ENCODE data around the gene ICOS. TPM values are rescaled to one million over a fixed set of nuclear protein-coding genes. Genes with fewer than 3 reads are reported as not detected.

ICOS gene
- total RNA-seq, 1 experiment from 2014 or later = not detected

GRCh38 chr2:203909261-203909967, 27.1 kb upstream of the ICOS start:
- H3K9me2 ChIP-seq (replicated peaks; ENCODE audit: low read length) = no peaks in the 10 kb centered on the region
- POLR2A ChIA-PET (ENCODE audit: unreplicated experiment) = interaction anchor here (0.6 kb wide), 1 partner anchor 376 kb away, joined by 4 read pairs; no protein-coding TSS in a partner anchor
- peak overlapping the region; percentile 74 for H3K4me2 ChIP-seq (ENCODE audit: low read length)
- DNase-seq (peak; percentile 67), ATAC-seq (peak; percentile 86)
- no peaks in the 10 kb centered on the region for H4K20me1 ChIP-seq (ENCODE audit: low read length)
- no peaks in the 10 kb centered on the region for H3K9me3 ChIP-seq (ENCODE audit: low read length)
- H3K4me1 ChIP-seq (ENCODE audit: insufficient read depth, low read length) = peaks cover 11% of the 10 kb centered on the region; the same call in 1 of the 2 replicates
- no peaks in the 10 kb centered on the region for H3K79me2 ChIP-seq (ENCODE audit: low read length)
- CTCF ChIA-PET = interaction anchor here (0.6 kb wide), 2 partner anchors 42 to 95 kb away, joined by 4 read pairs; partner anchors contain the start of gene CTLA4
- intact Hi-C loops (cut with micrococcal nuclease) = loop anchor here (1.0 to 10.0 kb wide), 7 partner anchors 35 to 1072 kb away; no protein-coding TSS in a partner anchor
- peak overlapping the region; percentile 86 for H2AFZ ChIP-seq (ENCODE audit: low read length)
- H3K9ac ChIP-seq (ENCODE audit: low read length) = no peak overlapping the region
- BruUV-seq (replicated peaks) = no TSS peak
- H3F3A ChIP-seq (ENCODE audit: low read length, unreplicated experiment) = no peaks in the 10 kb centered on the region
- H3K27ac ChIP-seq (ENCODE audit: low read length) = no peak overlapping the region
- no peak for TF ChIP-seq EZH2 (IDR thresholded peaks at IDR 0.05; ENCODE audit: low read length, unreplicated experiment)
- TF ChIP-seq, protein P1, sequence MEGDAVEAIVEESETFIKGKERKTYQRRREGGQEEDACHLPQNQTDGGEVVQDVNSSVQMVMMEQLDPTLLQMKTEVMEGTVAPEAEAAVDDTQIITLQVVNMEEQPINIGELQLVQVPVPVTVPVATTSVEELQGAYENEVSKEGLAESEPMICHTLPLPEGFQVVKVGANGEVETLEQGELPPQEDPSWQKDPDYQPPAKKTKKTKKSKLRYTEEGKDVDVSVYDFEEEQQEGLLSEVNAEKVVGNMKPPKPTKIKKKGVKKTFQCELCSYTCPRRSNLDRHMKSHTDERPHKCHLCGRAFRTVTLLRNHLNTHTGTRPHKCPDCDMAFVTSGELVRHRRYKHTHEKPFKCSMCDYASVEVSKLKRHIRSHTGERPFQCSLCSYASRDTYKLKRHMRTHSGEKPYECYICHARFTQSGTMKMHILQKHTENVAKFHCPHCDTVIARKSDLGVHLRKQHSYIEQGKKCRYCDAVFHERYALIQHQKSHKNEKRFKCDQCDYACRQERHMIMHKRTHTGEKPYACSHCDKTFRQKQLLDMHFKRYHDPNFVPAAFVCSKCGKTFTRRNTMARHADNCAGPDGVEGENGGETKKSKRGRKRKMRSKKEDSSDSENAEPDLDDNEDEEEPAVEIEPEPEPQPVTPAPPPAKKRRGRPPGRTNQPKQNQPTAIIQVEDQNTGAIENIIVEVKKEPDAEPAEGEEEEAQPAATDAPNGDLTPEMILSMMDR (conservative IDR thresholded peaks at IDR 0.05; ENCODE audit: low read depth, low read length) = peak; percentile 90
- peak overlapping the region; percentile 44 for H3K4me3 ChIP-seq (ENCODE audit: low read length)
- H3K36me3 ChIP-seq (ENCODE audit: low read depth, low read length) = no peaks in the 10 kb centered on the region
- peaks cover 6% of the 10 kb centered on the region; the same call in 1 of the 2 replicates for H3K27me3 ChIP-seq (ENCODE audit: low read length)

DNA sequence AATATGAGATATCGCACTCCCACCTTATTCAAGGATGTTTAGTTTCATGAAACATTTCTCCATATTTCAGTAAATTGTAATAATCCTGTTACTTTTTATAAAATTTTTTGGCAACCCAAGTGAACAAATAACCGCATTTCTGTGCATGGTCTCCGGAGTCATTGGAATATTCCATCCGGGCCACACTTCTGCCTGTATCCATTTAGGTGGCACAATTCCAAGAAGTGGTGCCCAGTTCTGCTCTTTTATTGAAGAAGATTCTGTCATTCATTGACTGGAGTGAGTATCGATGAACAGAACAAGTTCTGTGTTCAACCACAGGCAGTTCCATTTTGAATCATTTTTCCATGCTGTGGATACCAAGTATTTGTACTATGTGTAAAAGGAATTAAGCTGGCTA, 26.6 kb upstream of the ICOS start:
- BruUV-seq (replicated peaks) = no TSS peak
- ATAC-seq (peak; percentile 11; the same call in 1 of the 2 replicates), DNase-seq (no peak)
- H3K79me2 ChIP-seq (ENCODE audit: low read length) = no peaks in the 10 kb centered on the region
- peaks cover 11% of the 10 kb centered on the region; the same call in 1 of the 2 replicates for H3K4me1 ChIP-seq (ENCODE audit: insufficient read depth, low read length)
- H2AFZ ChIP-seq (ENCODE audit: low read length) = peak overlapping the region; percentile 86
- no peaks in the 10 kb centered on the region for H4K20me1 ChIP-seq (ENCODE audit: low read length)
- ChIA-PET POLR2A (ENCODE audit: unreplicated experiment) (no interaction called here), CTCF (interaction anchor here (0.6 kb wide), 1 partner anchor 95 kb away, joined by 4 read pairs; no protein-coding TSS in a partner anchor)
- no peaks in the 10 kb centered on the region for H3K9me3 ChIP-seq (ENCODE audit: low read length)
- no peaks in the 10 kb centered on the region for H3K36me3 ChIP-seq (ENCODE audit: low read depth, low read length)
- H3F3A ChIP-seq (ENCODE audit: low read length, unreplicated experiment) = no peaks in the 10 kb centered on the region
- H3K4me2 ChIP-seq (ENCODE audit: low read length) = peak overlapping the region; percentile 74
- TF ChIP-seq, protein P1 (conservative IDR thresholded peaks at IDR 0.05; ENCODE audit: low read depth, low read length) = peak; percentile 17; the same call in 1 of the 2 replicates
- TF ChIP-seq EZH2 (IDR thresholded peaks at IDR 0.05; ENCODE audit: low read length, unreplicated experiment) = no peak
- intact Hi-C loops (cut with micrococcal nuclease) = loop anchor here (1.0 to 10.0 kb wide), 7 partner anchors 36 to 1073 kb away; no protein-coding TSS in a partner anchor
- peak overlapping the region; percentile 44 for H3K4me3 ChIP-seq (ENCODE audit: low read length)
- no peaks in the 10 kb centered on the region for H3K9me2 ChIP-seq (replicated peaks; ENCODE audit: low read length)
- H3K27me3 ChIP-seq (ENCODE audit: low read length) = peaks cover 11% of the 10 kb centered on the region
- H3K9ac ChIP-seq (ENCODE audit: low read length) = no peak overlapping the region
- H3K27ac ChIP-seq (ENCODE audit: low read length) = no peak overlapping the region

- ATAC-seq (no peak), DNase-seq (no peak)
- TF ChIP-seq EZH2phosphoT487 (IDR thresholded peaks at IDR 0.05; ENCODE audit: borderline replicate concordance, low read length) = no peak
- TF ChIP-seq, protein P1 (conservative IDR thresholded peaks at IDR 0.05; ENCODE audit: low read depth, low read length) = no peak
- no peak for TF ChIP-seq EZH2 (IDR thresholded peaks at IDR 0.05; ENCODE audit: low read length, unreplicated experiment)
- peaks cover 11% of the 10 kb centered on the region; the same call in 1 of the 2 replicates for H3K4me1 ChIP-seq (ENCODE audit: insufficient read depth, low read length)
- ChIA-PET POLR2A (ENCODE audit: unreplicated experiment) (no interaction called here), CTCF (no interaction called here)
- no peaks in the 10 kb centered on the region for H3K9me2 ChIP-seq (replicated peaks; ENCODE audit: low read length)
- H2AFZ ChIP-seq (ENCODE audit: low read length) = no peak overlapping the region
- intact Hi-C loops (cut with micrococcal nuclease) = no loop called here
- no peak overlapping the region for H3K4me3 ChIP-seq (ENCODE audit: low read length)
- no peak overlapping the region for H3K27ac ChIP-seq (ENCODE audit: low read length)
- no peaks in the 10 kb centered on the region for H4K20me1 ChIP-seq (ENCODE audit: low read length)
- H3K9me3 ChIP-seq (ENCODE audit: low read length) = no peaks in the 10 kb centered on the region
- no peaks in the 10 kb centered on the region for H3K36me3 ChIP-seq (ENCODE audit: low read depth, low read length)
- BruUV-seq (replicated peaks) = no TSS peak
- H3F3A ChIP-seq (ENCODE audit: low read length, unreplicated experiment) = no peaks in the 10 kb centered on the region
- no peak overlapping the region for H3K9ac ChIP-seq (ENCODE audit: low read length)
- H3K4me2 ChIP-seq (ENCODE audit: low read length) = no peak overlapping the region
- no peaks in the 10 kb centered on the region for H3K79me2 ChIP-seq (ENCODE audit: low read length)
- peaks cover 42% of the 10 kb centered on the region for H3K27me3 ChIP-seq (ENCODE audit: low read length)
These were observed 22.6 kb upstream of the ICOS start for GRCh38 chr2:203913947-203914346.

Measured in PC-3 (cell line).